ENCODE results near the gene SKOR1.

SKOR1 gene

DNA sequence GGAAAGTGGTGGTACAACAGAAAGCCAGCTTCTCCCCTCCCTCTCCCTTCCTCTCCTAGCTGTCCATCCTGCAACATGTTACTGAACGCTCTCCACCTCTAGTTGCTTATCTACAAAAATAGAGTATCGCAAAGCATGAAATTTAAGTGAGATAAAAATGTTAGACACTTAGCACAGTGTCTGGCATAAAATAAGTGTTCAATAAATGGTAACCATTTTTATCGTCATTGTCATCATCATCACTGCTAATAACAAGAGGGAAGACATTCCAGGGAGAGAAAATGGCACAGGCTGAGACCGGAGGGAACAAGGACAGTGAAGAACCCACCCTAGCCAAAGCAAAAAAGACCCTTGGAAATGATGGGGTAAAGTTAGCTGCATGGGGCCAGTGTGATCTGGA, 38.7 kb upstream of the SKOR1 start:
- Histone ChIP-seq H4K20me1 (peaks cover 0 to 4% (median 0%) of the 10 kb centered on the region in 11 experiments; a peak in 1 of 22 replicates), H3K4me2 (peak overlapping the region in 4 of 11 experiments; percentile 17 to 87 (median 56); a peak in 5 of 22 replicates), H3K9ac (no peak overlapping the region), H3K4me3 (no peak overlapping the region), H3K4me1 (peaks cover 29 to 56% (median 47%) of the 10 kb centered on the region in 10 experiments), H3K9me3 (replicated peaks in 1 of 11) (peaks cover 0 to 5% (median 0%) of the 10 kb centered on the region in 11 experiments; a peak in 3 of 22 replicates), H3K36me3 (peaks cover 0 to 17% (median 0%) of the 10 kb centered on the region in 11 experiments; a peak in 1 of 22 replicates), H3K27ac (peak overlapping the region in 3 of 11 experiments; percentile 84 to 92 (median 86); a peak in 5 of 22 replicates), H3K27me3 (no peaks in the 10 kb centered on the region)
- TF ChIP-seq Cebpa-rat (IDR thresholded peaks at IDR 0.05), result no peak

DNA sequence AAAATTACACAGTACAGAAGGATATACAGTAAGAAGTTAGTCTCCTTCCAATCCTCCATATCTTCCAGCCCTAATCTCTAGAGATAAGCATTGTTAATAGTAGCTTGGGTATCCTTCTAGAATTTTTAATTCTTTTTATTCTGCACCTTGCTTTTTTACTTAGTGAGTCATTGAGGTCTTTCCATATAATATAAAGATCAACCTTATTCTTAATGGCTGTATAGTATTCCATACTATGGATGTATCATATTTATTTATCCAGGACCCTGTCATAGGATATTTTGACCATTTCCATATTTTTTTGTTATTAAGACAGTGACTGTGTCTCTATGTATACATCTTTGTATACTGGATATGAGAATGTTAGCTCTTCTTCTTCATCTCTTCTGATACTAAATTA, 36.3 kb upstream of the SKOR1 start:
- peaks cover 0 to 24% (median 0%) of the 10 kb centered on the region in 11 experiments; a peak in 2 of 22 replicates for H3K36me3 ChIP-seq
- no peak overlapping the region for H3K27ac ChIP-seq
- peaks cover 0 to 4% (median 0%) of the 10 kb centered on the region in 11 experiments; a peak in 1 of 22 replicates for H4K20me1 ChIP-seq
- peaks cover 6 to 34% (median 24%) of the 10 kb centered on the region in 10 experiments; a peak in 19 of 20 replicates for H3K4me1 ChIP-seq
- H3K9me3 ChIP-seq (replicated peaks in 1 of 11), result peaks cover 0 to 8% (median 0%) of the 10 kb centered on the region in 11 experiments; a peak in 5 of 22 replicates
- no peak overlapping the region for H3K4me3 ChIP-seq
- no peaks in the 10 kb centered on the region for H3K27me3 ChIP-seq
- no peak for TF ChIP-seq Cebpa-rat (IDR thresholded peaks at IDR 0.05)
- no peak overlapping the region for H3K9ac ChIP-seq
- no peak overlapping the region for H3K4me2 ChIP-seq

DNA sequence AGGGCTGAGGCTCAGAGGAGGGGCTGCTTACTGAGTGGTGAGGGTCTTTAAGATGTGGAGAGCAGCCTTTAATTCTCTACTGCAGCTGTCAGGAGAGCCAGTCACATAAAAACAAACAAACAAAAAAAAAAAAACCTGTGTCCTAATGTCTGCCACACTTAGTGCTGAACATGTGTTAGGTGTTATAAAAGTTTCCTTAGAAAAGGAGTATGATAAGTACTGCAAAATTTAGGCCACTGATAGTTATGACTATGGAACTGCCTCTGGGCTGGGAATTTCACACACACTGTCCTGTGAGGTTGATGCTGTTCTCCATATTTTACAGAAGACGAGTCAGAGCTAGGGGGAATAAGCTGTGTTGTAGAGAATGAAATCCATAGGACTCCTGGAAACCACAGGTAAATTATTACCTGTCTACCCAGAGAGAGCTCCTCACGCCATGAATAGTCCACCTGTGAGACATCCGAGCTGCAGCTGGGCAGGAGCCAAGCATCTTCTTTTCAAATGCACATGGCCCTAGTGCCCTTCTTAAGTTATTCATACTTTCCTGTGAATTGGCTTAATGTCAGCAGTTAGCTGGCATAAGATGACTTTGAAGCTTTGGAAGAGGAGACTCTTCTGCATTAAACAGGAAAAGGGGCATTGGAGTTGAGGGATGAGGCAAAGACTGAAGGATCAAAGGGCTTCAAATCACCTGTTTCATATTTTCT, 34.5 kb upstream of the SKOR1 start:
- H3K27ac ChIP-seq, result no peak overlapping the region
- no peak overlapping the region for H3K4me2 ChIP-seq
- H4K20me1 ChIP-seq, result no peaks in the 10 kb centered on the region
- peaks cover 0 to 16% (median 6%) of the 10 kb centered on the region in 10 experiments; a peak in 10 of 20 replicates for H3K4me1 ChIP-seq
- no peak overlapping the region for H3K4me3 ChIP-seq
- H3K36me3 ChIP-seq, result peaks cover 0 to 34% (median 3%) of the 10 kb centered on the region in 11 experiments; a peak in 6 of 22 replicates
- peaks cover 14 to 26% (median 16%) of the 10 kb centered on the region in 11 experiments for H3K9me3 ChIP-seq (replicated peaks in 1 of 11)
- no peak for TF ChIP-seq Cebpa-rat (IDR thresholded peaks at IDR 0.05)
- no peaks in the 10 kb centered on the region for H3K27me3 ChIP-seq
- no peak overlapping the region for H3K9ac ChIP-seq

- Histone ChIP-seq H3K4me1 (peaks cover 0 to 14% (median 10%) of the 10 kb centered on the region in 10 experiments; a peak in 14 of 20 replicates), H3K36me3 (peaks cover 0 to 38% (median 4%) of the 10 kb centered on the region in 11 experiments; a peak in 6 of 22 replicates), H3K9me3 (replicated peaks in 1 of 11) (peaks cover 14 to 26% (median 18%) of the 10 kb centered on the region in 11 experiments), H3K4me3 (no peak overlapping the region), H3K27ac (no peak overlapping the region), H3K9ac (no peak overlapping the region), H3K27me3 (no peaks in the 10 kb centered on the region), H4K20me1 (no peaks in the 10 kb centered on the region), H3K4me2 (no peak overlapping the region)
- TF ChIP-seq Cebpa-rat (IDR thresholded peaks at IDR 0.05), result no peak
Measured at GRCh38 chr15:67792250-67792942, 32.9 kb upstream of the SKOR1 start.

DNA sequence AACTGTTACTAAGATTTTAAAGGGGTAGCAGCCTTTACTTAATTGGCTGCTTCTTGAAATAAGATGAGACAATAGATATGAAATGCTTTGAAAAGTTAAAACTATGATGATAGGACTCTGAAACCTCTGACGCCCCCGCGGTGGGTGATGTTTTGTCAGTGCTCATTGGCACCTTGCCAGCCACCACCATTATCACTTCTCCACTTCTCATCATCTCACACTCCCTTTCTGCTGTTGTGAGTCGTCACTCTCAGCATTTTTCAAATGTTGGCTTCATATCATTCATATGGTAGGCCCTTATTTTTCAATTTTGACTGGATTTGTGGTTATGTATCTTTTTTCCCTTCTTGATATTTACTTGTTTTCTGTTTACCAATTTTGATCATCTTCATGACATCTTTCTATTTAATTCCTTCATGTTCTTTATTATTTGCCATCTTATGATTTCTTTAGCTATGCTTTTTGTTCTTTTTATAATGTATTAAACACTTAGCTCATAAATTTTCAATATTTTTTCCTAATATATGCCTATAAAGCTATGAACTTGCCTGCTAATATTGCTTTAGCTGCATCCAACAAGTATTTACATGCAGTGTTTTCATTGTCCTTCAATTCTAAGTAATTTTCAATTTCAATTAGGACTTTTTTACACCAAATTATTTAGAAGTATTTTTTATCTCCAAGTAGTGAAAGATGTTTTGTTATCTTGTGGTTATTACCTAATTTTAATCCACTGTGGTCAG, 30.3 kb upstream of the SKOR1 start:
- no peak for TF ChIP-seq Cebpa-rat (IDR thresholded peaks at IDR 0.05)
- H3K4me2 ChIP-seq, result no peak overlapping the region
- no peaks in the 10 kb centered on the region for H4K20me1 ChIP-seq
- peaks cover 14 to 23% (median 16%) of the 10 kb centered on the region in 11 experiments for H3K9me3 ChIP-seq (replicated peaks in 1 of 11)
- H3K4me3 ChIP-seq, result no peak overlapping the region
- no peaks in the 10 kb centered on the region for H3K27me3 ChIP-seq
- H3K4me1 ChIP-seq, result peaks cover 0 to 19% (median 10%) of the 10 kb centered on the region in 10 experiments; a peak in 14 of 20 replicates
- H3K9ac ChIP-seq, result no peak overlapping the region
- H3K27ac ChIP-seq, result no peak overlapping the region
- peaks cover 0 to 46% (median 4%) of the 10 kb centered on the region in 11 experiments; a peak in 9 of 22 replicates for H3K36me3 ChIP-seq

- Histone ChIP-seq H3K36me3 (peaks cover 0 to 39% (median 4%) of the 10 kb centered on the region in 11 experiments; a peak in 9 of 22 replicates), H3K27ac (peak overlapping the region in 2 of 11 experiments; percentile 7 to 32; a peak in 2 of 22 replicates), H3K9me3 (replicated peaks in 1 of 11) (peaks cover 14 to 23% (median 16%) of the 10 kb centered on the region in 11 experiments), H3K4me1 (peaks cover 0 to 25% (median 11%) of the 10 kb centered on the region in 10 experiments; a peak in 14 of 20 replicates), H3K4me2 (peak overlapping the region in 8 of 11 experiments; percentile 5 to 48 (median 41); a peak in 10 of 22 replicates), H4K20me1 (no peaks in the 10 kb centered on the region), H3K4me3 (no peak overlapping the region), H3K27me3 (no peaks in the 10 kb centered on the region), H3K9ac (no peak overlapping the region)
- no peak for TF ChIP-seq Cebpa-rat (IDR thresholded peaks at IDR 0.05)
Measured at GRCh38 chr15:67796196-67797127, 28.8 kb upstream of the SKOR1 start.

- H3K4me3 ChIP-seq, result no peak overlapping the region
- H4K20me1 ChIP-seq, result peaks cover 0 to 9% (median 0%) of the 10 kb centered on the region in 11 experiments; a peak in 3 of 22 replicates
- H3K4me2 ChIP-seq, result 0 out of 22 replicates have a peak overlapping the region, but pooled peaks of 1 of the 11 experiments have one; percentile 0
- peaks cover 7 to 58% (median 43%) of the 10 kb centered on the region in 10 experiments for H3K4me1 ChIP-seq
- H3K9me3 ChIP-seq (replicated peaks in 1 of 11), result peaks cover 9 to 14% (median 10%) of the 10 kb centered on the region in 11 experiments
- TF ChIP-seq Cebpa-rat (IDR thresholded peaks at IDR 0.05), result no peak
- no peak overlapping the region for H3K27ac ChIP-seq
- no peaks in the 10 kb centered on the region for H3K27me3 ChIP-seq
- peaks cover 0 to 23% (median 3%) of the 10 kb centered on the region in 11 experiments; a peak in 8 of 22 replicates for H3K36me3 ChIP-seq
- H3K9ac ChIP-seq, result no peak overlapping the region
Measured at GRCh38 chr15:67799801-67800205, 25.5 kb upstream of the SKOR1 start.
